ENCODE measurements around the gene ITSN2.
"Not testable (repeated sequence)": the region's sequence is repeated elsewhere in the genome, so short reads cannot be mapped to it uniquely, and the experiment has no call there.

ITSN2 gene

DNA sequence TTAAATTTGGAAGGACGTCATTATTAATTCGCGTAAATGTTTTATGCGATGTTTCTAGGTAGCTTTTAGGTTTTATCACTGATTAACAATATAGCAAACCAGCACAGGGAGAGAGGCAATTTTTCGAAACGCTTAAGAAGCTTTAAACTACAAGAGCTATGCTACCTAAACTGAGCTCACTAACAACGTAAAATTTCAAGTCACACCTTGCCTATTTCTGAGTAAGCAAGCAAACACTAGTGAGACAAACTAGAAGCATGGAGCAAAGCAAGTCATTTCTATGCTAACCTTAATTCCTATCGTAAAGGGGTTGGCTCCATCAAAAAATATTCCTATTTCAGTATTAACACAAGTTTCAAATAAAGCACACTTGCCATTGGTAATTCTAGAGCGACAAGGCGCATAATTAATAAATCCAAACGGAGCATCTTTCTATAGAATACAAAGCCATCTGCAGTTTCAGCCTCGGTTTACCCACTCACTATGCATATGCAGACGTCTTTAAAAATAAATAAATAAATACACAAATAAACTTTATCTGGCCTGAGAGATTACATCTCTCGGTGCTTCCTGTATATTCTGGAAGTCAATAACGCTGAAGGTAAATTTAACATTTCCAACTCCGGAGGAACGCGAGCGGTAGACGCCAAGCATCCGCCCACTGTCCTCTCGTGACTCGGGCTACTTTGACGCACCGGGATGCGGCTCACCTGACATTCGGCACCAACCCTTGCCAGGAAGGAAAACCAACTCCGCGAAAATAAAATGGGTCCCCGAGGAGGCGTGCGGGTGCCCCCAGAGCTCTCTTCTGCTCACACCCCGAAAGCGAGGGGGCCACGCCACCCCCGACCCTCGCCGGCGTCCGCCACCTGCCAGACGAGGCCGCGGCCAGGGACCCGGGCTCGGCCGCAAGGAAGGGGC, 947 bp downstream of the ITSN2 start:
- H3K36me3 ChIP-seq (ENCODE audit: insufficient read depth, low read length) = no peaks in the 10 kb centered on the region
- no peaks in the 10 kb centered on the region for H3K9me3 ChIP-seq (replicated peaks; ENCODE audit: low read length)
- peak overlapping the region; percentile 82 for H3K4me2 ChIP-seq (ENCODE audit: low read length)
- H3K4me3 ChIP-seq (ENCODE audit: low read length) = peak overlapping the region; percentile 97
- no peaks in the 10 kb centered on the region for H3K27me3 ChIP-seq (ENCODE audit: control insufficient read depth, insufficient read depth, low read length)
- H3K9ac ChIP-seq (ENCODE audit: low read depth, low read length) = peak overlapping the region; percentile 90
- H3K4me1 ChIP-seq (ENCODE audit: control insufficient read depth, insufficient read depth, low read length) = peaks cover 15% of the 10 kb centered on the region

DNA sequence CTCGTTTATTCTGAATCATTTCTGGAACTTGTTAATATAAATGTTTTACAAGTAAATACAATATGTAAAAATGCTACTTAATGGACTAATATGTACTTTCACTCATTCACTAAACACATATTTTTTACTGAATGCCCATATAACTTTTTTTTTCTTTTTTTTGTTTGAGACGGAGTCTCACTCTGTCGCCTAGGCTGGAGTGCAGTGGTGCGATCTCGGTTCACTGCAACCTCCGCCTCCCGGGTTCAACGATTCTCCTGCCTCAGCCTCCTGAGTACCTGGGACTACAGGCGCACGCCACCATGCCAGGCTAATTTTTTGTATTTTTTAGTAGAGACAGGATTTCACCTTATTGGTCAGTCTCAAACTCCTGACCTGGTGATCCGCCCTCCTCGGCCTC, 2.6 kb downstream of the ITSN2 start:
- H3K4me3 ChIP-seq (ENCODE audit: low read length); H3K4me2 ChIP-seq (ENCODE audit: low read length); H3K36me3 ChIP-seq (ENCODE audit: insufficient read depth, low read length); H3K27me3 ChIP-seq (ENCODE audit: control insufficient read depth, insufficient read depth, low read length); H3K9me3 ChIP-seq (replicated peaks; ENCODE audit: low read length); H3K9ac ChIP-seq (ENCODE audit: low read depth, low read length): not testable (repeated sequence)
- peaks cover 17% of the 10 kb centered on the region for H3K4me1 ChIP-seq (ENCODE audit: control insufficient read depth, insufficient read depth, low read length)

DNA sequence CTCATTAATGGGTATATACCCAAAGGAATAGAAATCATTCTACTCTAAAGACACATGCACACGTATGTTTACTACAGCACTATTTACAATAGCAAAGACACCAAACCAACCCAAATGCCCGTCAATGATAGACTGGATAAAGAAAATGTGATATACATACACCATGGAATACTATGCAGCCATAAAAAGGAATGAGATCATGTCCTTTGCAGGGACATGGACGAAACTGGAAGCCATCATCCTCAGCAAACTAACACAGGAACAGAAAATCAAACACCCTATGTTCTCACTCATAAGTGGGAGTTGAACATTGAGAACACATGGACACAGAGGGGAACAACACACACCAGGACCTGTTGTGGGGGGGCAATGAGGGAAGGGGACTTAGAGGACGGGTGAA, 3.2 kb downstream of the ITSN2 start:
- not testable (repeated sequence) for H3K4me3 ChIP-seq (ENCODE audit: low read length); H3K4me2 ChIP-seq (ENCODE audit: low read length); H3K27me3 ChIP-seq (ENCODE audit: control insufficient read depth, insufficient read depth, low read length); H3K9me3 ChIP-seq (replicated peaks; ENCODE audit: low read length); H3K9ac ChIP-seq (ENCODE audit: low read depth, low read length); H3K36me3 ChIP-seq (ENCODE audit: insufficient read depth, low read length)
- H3K4me1 ChIP-seq (ENCODE audit: control insufficient read depth, insufficient read depth, low read length) = peaks cover 21% of the 10 kb centered on the region

DNA sequence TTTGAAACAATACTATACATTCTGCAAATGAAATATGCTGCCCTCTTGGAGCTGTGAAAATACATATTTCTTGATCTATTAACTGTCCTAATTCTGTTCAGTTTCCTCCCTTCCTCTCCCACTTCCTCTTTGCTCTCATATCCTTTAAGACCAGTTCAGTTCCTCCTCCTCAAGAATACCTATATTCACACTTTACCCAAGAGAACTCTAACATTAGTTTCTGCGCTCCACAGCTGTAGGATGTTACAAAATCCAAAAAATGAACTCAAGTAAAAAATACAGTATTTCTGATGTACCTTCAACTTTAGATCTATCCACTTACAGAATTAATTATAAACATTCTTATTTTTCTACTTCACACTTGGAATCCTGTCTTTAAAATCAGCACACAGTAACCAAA, 5.4 kb downstream of the ITSN2 start:
- no peaks in the 10 kb centered on the region for H3K9me3 ChIP-seq (replicated peaks; ENCODE audit: low read length)
- no peak overlapping the region for H3K4me3 ChIP-seq (ENCODE audit: low read length)
- no peak overlapping the region for H3K9ac ChIP-seq (ENCODE audit: low read depth, low read length)
- no peak overlapping the region for H3K4me2 ChIP-seq (ENCODE audit: low read length)
- peaks cover 18% of the 10 kb centered on the region for H3K4me1 ChIP-seq (ENCODE audit: control insufficient read depth, insufficient read depth, low read length)
- H3K36me3 ChIP-seq (ENCODE audit: insufficient read depth, low read length) = no peaks in the 10 kb centered on the region
- no peaks in the 10 kb centered on the region for H3K27me3 ChIP-seq (ENCODE audit: control insufficient read depth, insufficient read depth, low read length)

DNA sequence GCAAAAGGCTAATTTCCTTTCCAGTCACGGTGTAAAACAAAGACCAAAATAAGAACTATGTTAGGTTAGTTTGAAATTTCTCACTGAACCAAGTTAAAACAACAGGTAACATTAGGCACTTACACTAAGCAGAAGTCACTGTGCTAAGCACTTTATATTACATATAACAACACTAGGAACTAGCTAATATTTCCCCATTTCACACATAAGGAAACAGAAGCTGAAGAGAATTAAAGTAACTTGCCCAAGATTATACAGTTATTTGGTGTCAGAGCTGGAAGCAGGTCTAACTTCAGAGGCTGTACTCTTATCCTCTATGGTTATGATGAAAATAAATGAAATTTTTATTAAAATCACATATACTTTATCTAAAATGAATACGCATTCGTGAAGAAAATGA, 5.9 kb downstream of the ITSN2 start:
- Histone ChIP-seq H3K4me3 (ENCODE audit: low read length) (no peak overlapping the region), H3K36me3 (ENCODE audit: insufficient read depth, low read length) (no peaks in the 10 kb centered on the region), H3K27me3 (ENCODE audit: control insufficient read depth, insufficient read depth, low read length) (no peaks in the 10 kb centered on the region), H3K9me3 (replicated peaks; ENCODE audit: low read length) (no peaks in the 10 kb centered on the region), H3K4me1 (ENCODE audit: control insufficient read depth, insufficient read depth, low read length) (peaks cover 18% of the 10 kb centered on the region), H3K9ac (ENCODE audit: low read depth, low read length) (no peak overlapping the region), H3K4me2 (ENCODE audit: low read length) (no peak overlapping the region)

DNA sequence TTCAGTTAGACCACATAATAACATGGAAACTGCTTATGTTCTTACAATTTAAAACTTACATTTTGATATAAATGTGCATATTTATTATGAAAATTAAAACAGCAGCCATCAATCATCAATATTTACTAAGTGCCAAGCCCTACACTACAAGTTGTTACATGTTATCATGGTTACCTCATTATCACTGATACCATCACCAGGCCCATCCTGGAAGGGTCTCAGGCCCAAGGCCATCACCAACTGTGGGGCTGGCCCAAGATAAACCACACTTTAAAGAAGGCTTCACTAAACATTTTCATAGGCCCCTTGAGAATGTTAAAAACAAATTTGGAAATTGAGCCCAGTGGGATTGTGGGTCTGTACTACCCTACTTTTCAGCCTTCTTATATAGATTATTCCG, 6.4 kb downstream of the ITSN2 start:
- H3K9me3 ChIP-seq (replicated peaks; ENCODE audit: low read length) = no peaks in the 10 kb centered on the region
- H3K27me3 ChIP-seq (ENCODE audit: control insufficient read depth, insufficient read depth, low read length) = no peaks in the 10 kb centered on the region
- no peaks in the 10 kb centered on the region for H3K36me3 ChIP-seq (ENCODE audit: insufficient read depth, low read length)
- H3K4me1 ChIP-seq (ENCODE audit: control insufficient read depth, insufficient read depth, low read length) = peaks cover 14% of the 10 kb centered on the region
- H3K4me3 ChIP-seq (ENCODE audit: low read length) = no peak overlapping the region
- H3K9ac ChIP-seq (ENCODE audit: low read depth, low read length) = no peak overlapping the region
- no peak overlapping the region for H3K4me2 ChIP-seq (ENCODE audit: low read length)

DNA sequence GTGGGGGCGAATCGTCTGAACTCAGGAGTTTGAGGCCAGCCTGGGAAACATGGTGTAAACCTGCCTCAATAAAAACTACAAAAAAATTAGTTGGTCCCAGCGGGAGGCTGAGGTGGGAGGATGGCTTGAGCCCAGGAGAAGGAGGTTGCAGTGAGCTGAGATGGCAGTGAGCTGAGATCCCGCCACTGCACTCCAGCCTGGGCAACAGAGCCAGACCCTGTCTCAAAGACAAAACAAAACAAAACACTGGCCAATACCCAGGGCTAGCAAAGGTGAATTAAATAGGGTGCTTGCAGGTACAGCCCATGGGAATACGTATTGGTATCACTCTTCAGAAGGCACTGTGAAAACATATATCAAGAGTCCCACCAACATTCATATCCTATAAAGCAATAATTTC, 7.0 kb downstream of the ITSN2 start:
- H3K9ac ChIP-seq (ENCODE audit: low read depth, low read length) = no peak overlapping the region
- no peak overlapping the region for H3K4me3 ChIP-seq (ENCODE audit: low read length)
- H3K27me3 ChIP-seq (ENCODE audit: control insufficient read depth, insufficient read depth, low read length) = no peaks in the 10 kb centered on the region
- H3K4me1 ChIP-seq (ENCODE audit: control insufficient read depth, insufficient read depth, low read length) = peaks cover 8% of the 10 kb centered on the region
- no peaks in the 10 kb centered on the region for H3K36me3 ChIP-seq (ENCODE audit: insufficient read depth, low read length)
- H3K4me2 ChIP-seq (ENCODE audit: low read length) = no peak overlapping the region
- H3K9me3 ChIP-seq (replicated peaks; ENCODE audit: low read length) = no peaks in the 10 kb centered on the region

DNA sequence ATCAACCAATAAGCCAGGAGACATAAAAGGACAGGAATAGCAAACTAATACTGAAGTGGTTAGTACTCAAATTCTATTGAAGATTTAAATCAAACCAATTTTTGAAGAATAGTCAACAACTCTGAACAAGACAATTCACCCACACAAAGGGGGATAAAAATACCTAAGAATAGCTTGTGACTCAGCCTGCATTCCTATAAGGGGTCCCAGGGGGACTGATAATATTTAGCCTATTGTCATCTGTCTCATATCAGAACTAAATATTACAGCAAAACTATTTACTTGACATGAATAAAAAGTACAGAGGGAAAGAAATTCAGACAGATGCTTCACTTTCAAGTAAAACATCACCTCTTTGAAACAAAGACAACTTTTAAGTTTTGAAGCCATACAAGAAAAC, 7.7 kb downstream of the ITSN2 start:
- H3K4me1 ChIP-seq (ENCODE audit: control insufficient read depth, insufficient read depth, low read length) = peaks cover 6% of the 10 kb centered on the region
- no peak overlapping the region for H3K4me3 ChIP-seq (ENCODE audit: low read length)
- H3K4me2 ChIP-seq (ENCODE audit: low read length) = no peak overlapping the region
- no peaks in the 10 kb centered on the region for H3K27me3 ChIP-seq (ENCODE audit: control insufficient read depth, insufficient read depth, low read length)
- H3K36me3 ChIP-seq (ENCODE audit: insufficient read depth, low read length) = no peaks in the 10 kb centered on the region
- H3K9ac ChIP-seq (ENCODE audit: low read depth, low read length) = no peak overlapping the region
- no peaks in the 10 kb centered on the region for H3K9me3 ChIP-seq (replicated peaks; ENCODE audit: low read length)

DNA sequence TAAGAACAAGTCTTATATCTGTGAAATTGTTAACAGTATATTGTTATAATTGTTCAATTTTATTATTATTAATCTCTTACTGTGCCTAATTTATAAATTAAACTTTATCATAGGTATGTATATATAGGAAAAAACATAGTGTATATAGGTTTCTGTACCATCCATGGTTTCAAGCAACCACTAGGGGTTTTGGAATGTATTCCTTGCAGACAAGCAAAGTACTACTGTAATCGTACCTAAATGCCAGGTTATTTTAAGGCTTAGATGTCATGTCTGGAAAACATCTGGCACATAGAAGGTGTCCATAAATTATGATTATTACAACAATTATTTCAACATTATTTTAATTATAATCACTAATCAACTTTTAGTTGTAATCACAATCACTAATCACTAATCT, 8.4 kb downstream of the ITSN2 start:
- Histone ChIP-seq H3K9me3 (replicated peaks; ENCODE audit: low read length) (no peaks in the 10 kb centered on the region), H3K9ac (ENCODE audit: low read depth, low read length) (no peak overlapping the region), H3K36me3 (ENCODE audit: insufficient read depth, low read length) (no peaks in the 10 kb centered on the region), H3K4me3 (ENCODE audit: low read length) (no peak overlapping the region), H3K4me1 (ENCODE audit: control insufficient read depth, insufficient read depth, low read length) (peaks cover 6% of the 10 kb centered on the region), H3K4me2 (ENCODE audit: low read length) (no peak overlapping the region), H3K27me3 (ENCODE audit: control insufficient read depth, insufficient read depth, low read length) (no peaks in the 10 kb centered on the region)

DNA sequence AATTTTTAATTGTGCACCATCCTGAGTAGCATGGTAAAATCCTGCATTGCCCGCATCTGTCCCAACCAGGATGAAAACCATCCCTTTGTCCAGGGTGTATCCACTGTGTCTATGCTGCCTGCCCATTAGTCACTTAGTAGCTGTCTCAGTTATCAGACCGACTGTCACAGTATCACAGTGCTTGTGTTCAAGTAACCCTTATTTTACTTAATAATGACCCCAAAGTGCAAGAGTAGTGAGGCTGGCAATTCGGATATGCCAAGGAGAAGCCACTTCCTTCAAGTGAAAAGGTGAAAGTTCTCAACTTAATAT, 8.8 kb downstream of the ITSN2 start:
- Histone ChIP-seq H3K27me3 (ENCODE audit: control insufficient read depth, insufficient read depth, low read length) (no peaks in the 10 kb centered on the region), H3K4me3 (ENCODE audit: low read length) (no peak overlapping the region), H3K9ac (ENCODE audit: low read depth, low read length) (no peak overlapping the region), H3K4me2 (ENCODE audit: low read length) (no peak overlapping the region), H3K4me1 (ENCODE audit: control insufficient read depth, insufficient read depth, low read length) (peaks cover 6% of the 10 kb centered on the region), H3K9me3 (replicated peaks; ENCODE audit: low read length) (no peaks in the 10 kb centered on the region), H3K36me3 (ENCODE audit: insufficient read depth, low read length) (no peaks in the 10 kb centered on the region)

DNA sequence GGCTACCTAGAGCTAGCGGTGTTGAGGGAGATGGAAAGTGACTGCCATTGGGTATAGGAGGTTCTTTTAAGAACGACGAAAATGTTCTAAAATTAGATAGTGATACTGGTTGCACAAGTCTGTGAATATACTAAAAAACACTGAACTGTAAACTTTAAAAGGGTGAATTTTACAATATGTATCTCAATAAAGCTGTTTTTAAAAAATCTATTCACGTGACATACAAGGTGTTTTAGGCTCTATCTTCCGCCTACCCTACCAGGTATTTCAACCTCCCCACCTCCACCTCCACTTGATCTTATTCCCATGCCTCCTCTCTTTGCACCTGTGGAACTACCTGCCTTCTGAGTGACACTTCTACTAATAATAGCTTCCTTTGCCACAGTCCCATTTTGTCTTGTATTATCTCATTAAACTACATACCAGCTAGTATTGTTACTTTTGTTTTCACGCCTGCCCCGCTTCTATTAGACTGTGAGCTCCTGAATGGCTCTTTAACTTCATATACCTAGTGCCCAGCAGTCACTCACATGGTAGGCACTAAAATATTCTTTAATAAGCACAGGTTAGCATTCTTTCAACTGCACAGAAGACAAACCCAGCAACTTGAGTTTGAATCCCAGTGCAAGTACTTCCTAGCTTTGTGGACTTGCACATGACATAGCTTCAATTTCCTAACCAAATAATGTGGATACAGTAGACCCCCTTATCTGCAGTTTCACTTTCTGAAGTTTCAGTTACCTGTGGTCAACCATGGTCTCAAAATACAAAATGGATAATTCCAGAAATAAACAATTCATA, 9.3 kb downstream of the ITSN2 start:
- Histone ChIP-seq H3K4me2 (ENCODE audit: low read length) (no peak overlapping the region), H3K27me3 (ENCODE audit: control insufficient read depth, insufficient read depth, low read length) (no peaks in the 10 kb centered on the region), H3K9me3 (replicated peaks; ENCODE audit: low read length) (no peaks in the 10 kb centered on the region), H3K4me3 (ENCODE audit: low read length) (no peak overlapping the region), H3K36me3 (ENCODE audit: insufficient read depth, low read length) (no peaks in the 10 kb centered on the region), H3K4me1 (ENCODE audit: control insufficient read depth, insufficient read depth, low read length) (peaks cover 6% of the 10 kb centered on the region), H3K9ac (ENCODE audit: low read depth, low read length) (no peak overlapping the region)

DNA sequence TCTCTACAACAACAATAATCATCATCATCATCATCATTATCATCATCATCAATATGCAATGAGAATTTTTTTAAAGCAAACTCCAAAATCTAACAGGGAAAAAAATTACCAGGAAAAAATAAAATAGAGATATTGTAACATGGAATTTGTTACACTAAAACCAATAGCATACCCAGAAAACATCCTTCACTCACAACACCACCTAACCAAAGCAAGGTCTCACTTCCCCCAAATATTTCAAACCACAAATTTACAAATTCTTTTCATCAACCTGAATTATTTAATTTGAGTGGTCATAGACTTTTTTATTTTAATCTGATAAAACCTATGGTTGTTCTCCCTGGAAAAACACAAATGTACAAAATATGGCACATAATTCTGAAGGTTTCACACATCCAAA, 11.2 kb downstream of the ITSN2 start:
- Histone ChIP-seq H3K4me2 (ENCODE audit: low read length) (no peak overlapping the region), H3K36me3 (ENCODE audit: insufficient read depth, low read length) (no peaks in the 10 kb centered on the region), H3K4me1 (ENCODE audit: control insufficient read depth, insufficient read depth, low read length) (peaks cover 6% of the 10 kb centered on the region), H3K9me3 (replicated peaks; ENCODE audit: low read length) (no peaks in the 10 kb centered on the region), H3K9ac (ENCODE audit: low read depth, low read length) (no peak overlapping the region), H3K4me3 (ENCODE audit: low read length) (no peak overlapping the region), H3K27me3 (ENCODE audit: control insufficient read depth, insufficient read depth, low read length) (no peaks in the 10 kb centered on the region)

Data from skeletal muscle satellite cell (primary cell).